Kidney (tissue), 14 donors: ENCODE measurements around the gene WWOX. TPM values are rescaled to one million over a fixed set of nuclear protein-coding genes. Genes with fewer than 3 reads are reported as not detected.

Experiments
- DNase-seq, 5 donors: peaks; one replicate each; pipeline ENCODE4 v3.0.0-alpha.2; 2013 to 2020
- FAIRE-seq: peaks from 2 replicates; lab custom pipeline; 2012; peaks lifted over from hg19 to GRCh38; lab: Jason Lieb, UNC
- H3K27ac ChIP-seq, 2 donors: one replicate each; pipeline ENCODE4 v1.7.0; 2013; ENCODE audit warnings: low read depth in 2 of 2, low read length in 2 of 2, inconsistent platforms in 1 of 2
- H3K27me3 ChIP-seq: one replicate; pipeline ENCODE4 v1.7.1; 2013; ENCODE audit warnings: low read length, inconsistent platforms; ENCODE audit not compliant: control insufficient read depth, insufficient read depth
- H3K36me3 ChIP-seq, 3 donors: one replicate each; pipeline versions ENCODE4 v1.7.0 to v1.7.1; 2013; ENCODE audit warnings: low read length in 3 of 3, control low read depth in 1 of 3, inconsistent platforms in 1 of 3; ENCODE audit not compliant: insufficient read depth in 3 of 3, control insufficient read depth in 2 of 3
- H3K4me1 ChIP-seq, 3 donors: one replicate each; pipeline versions ENCODE4 v1.7.0 to v1.7.1; 2013; ENCODE audit warnings: low read length in 3 of 3, inconsistent platforms in 1 of 3, low read depth in 1 of 3; ENCODE audit not compliant: control insufficient read depth in 2 of 3, insufficient read depth in 2 of 3
- H3K4me3 ChIP-seq, 3 donors: one replicate each; pipeline versions ENCODE4 v1.7.0 to v1.8.1; 2013; ENCODE audit warnings: low read length in 3 of 3, control low read depth in 1 of 3, inconsistent platforms in 1 of 3
- H3K9ac ChIP-seq, 3 donors: one replicate each; pipeline versions ENCODE4 v1.7.0 to v1.7.1; 2013; ENCODE audit warnings: low read length in 3 of 3, control low read depth in 1 of 3, inconsistent platforms in 1 of 3
- H3K9me3 ChIP-seq, 3 donors: one replicate each; pipeline versions ENCODE4 v1.7.0 to v1.7.1; 2013; ENCODE audit warnings: low read length in 3 of 3, control low read depth in 1 of 3, inconsistent platforms in 1 of 3; ENCODE audit not compliant: control insufficient read depth in 2 of 3, insufficient read depth in 1 of 3
- CTCF ChIP-seq: IDR thresholded peaks from 3 replicates; pipeline ENCODE4 v1.5.1; 2012; ENCODE audit warnings: mild to moderate bottlenecking, moderate library complexity, borderline replicate concordance; ENCODE audit not compliant: insufficient read depth; ENCODE audit errors: extremely low read depth
- intact Hi-C: fragments of 100-400 bp; cut with DNase I; formaldehyde crosslinking; loops from one replicate; pipeline ENCODE4 v1.11.1; 2022
- polyA plus RNA-seq: library from polyadenylated mRNA; stranded (reverse); fragments of 350-450 nt; fragmentation: Illumina TruSeq; extraction: RNeasy Lipid Tissue Mini Kit (QIAGEN cat#74804); gene quantifications from one replicate; pipeline ENCODE4 v1.2.3, GENCODE V29; 2014; ENCODE audit warnings: low read depth, low replicate concordance; ENCODE audit not compliant: insufficient read depth
- total RNA-seq: library from RNA; stranded (reverse); fragmentation: NEBNext Ultra II Directional; extraction: Animal tissue kit (Norgen Biotek cat#: 25700); gene quantifications from one replicate; pipeline ENCODE4 v1.2.1, GENCODE V29; 2021
- donor health status: control.
- donor health status: control.
- donor health status: control.
- donor health status: control.
- donor health status: control.
- donor health status: DM: yes; HTN: yes; CAD: no.
- donor health status: Normal renal cell carcinoma (clear cell type).

The WWOX gene
- total and polyA plus RNA-seq, 2 donors from 2014 or later: 22.5 to 30.3 TPM

GRCh38 chr16:78438632-78439031 lies 339.2 kb downstream of the WWOX start:
- Histone ChIP-seq H3K9ac (no peak overlapping the region), H3K4me3 (no peak overlapping the region), H3K9me3 (no peaks in the 10 kb centered on the region), H3K27ac (no peak overlapping the region), H3K27me3 (no peaks in the 10 kb centered on the region), H3K36me3 (no peaks in the 10 kb centered on the region), H3K4me1 (peaks cover 0 to 5% (median 0%) of the 10 kb centered on the region in 3 donors)
- no peak for TF ChIP-seq CTCF
- intact Hi-C loops: no loop called here
- no peak for FAIRE-seq
- peak in 1 of 5 donors; percentile 22 for DNase-seq

- no peak overlapping the region for H3K9ac ChIP-seq
- DNase-seq: no peak
- H3K4me3 ChIP-seq: no peak overlapping the region
- H3K27ac ChIP-seq: no peak overlapping the region
- intact Hi-C loops: no loop called here
- no peaks in the 10 kb centered on the region for H3K27me3 ChIP-seq
- no peak for TF ChIP-seq CTCF
- FAIRE-seq: no peak
- H3K36me3 ChIP-seq: no peaks in the 10 kb centered on the region
- peaks cover 0 to 5% (median 0%) of the 10 kb centered on the region in 3 donors for H3K4me1 ChIP-seq
- no peaks in the 10 kb centered on the region for H3K9me3 ChIP-seq
Measured at GRCh38 chr16:78439646-78440045, 340.2 kb downstream of the WWOX start.

- FAIRE-seq (no peak), DNase-seq (no peak)
- H3K4me1 ChIP-seq: no peaks in the 10 kb centered on the region
- H3K36me3 ChIP-seq: no peaks in the 10 kb centered on the region
- H3K4me3 ChIP-seq: no peak overlapping the region
- TF ChIP-seq CTCF: no peak
- no peak overlapping the region for H3K27ac ChIP-seq
- no peaks in the 10 kb centered on the region for H3K9me3 ChIP-seq
- no peaks in the 10 kb centered on the region for H3K27me3 ChIP-seq
- intact Hi-C loops: no loop called here
- no peak overlapping the region for H3K9ac ChIP-seq
Measured at GRCh38 chr16:78441298-78441697, 341.8 kb downstream of the WWOX start.

- no peaks in the 10 kb centered on the region for H3K9me3 ChIP-seq
- no peak overlapping the region for H3K9ac ChIP-seq
- no peak overlapping the region for H3K4me3 ChIP-seq
- TF ChIP-seq CTCF: no peak
- no peaks in the 10 kb centered on the region for H3K27me3 ChIP-seq
- H3K27ac ChIP-seq: no peak overlapping the region
- FAIRE-seq (no peak), DNase-seq (no peak)
- H3K4me1 ChIP-seq: no peaks in the 10 kb centered on the region
- no peaks in the 10 kb centered on the region for H3K36me3 ChIP-seq
- intact Hi-C loops: no loop called here
Measured at GRCh38 chr16:78443542-78444364, 344.3 kb downstream of the WWOX start.
